HCT116 (cell line): ENCODE measurements around the gene TM4SF4. TPM values are rescaled to one million over a fixed set of nuclear protein-coding genes. Genes with fewer than 3 reads are reported as not detected.

Experiments
- ATAC-seq: fragments of 200-7000 bp; cut with Tn5 transposase; 2 replicates; pipeline ENCODE4 v1.9.1; 2020; ENCODE audit warnings: mild to moderate bottlenecking, moderate library complexity
- BruUV-seq: library from RNA; stranded (reverse); fragments of 400-500 nt; replicated peaks from 2 replicates; lab custom pipeline; 2021; lab: Mats Ljungman, UMichigan
- CTCF ChIA-PET: fragments of 300-600 bp; sonication (Branson Sonifier 250); formaldehyde crosslinking; loops from one replicate; lab custom pipeline; 2021; ENCODE audit warnings: antibody characterized with exemption; lab: Charles Lee
- POLR2A ChIA-PET: fragments of 300-600, 350-600 bp; sonication (Branson Sonifier 250); formaldehyde crosslinking; loops from one replicate; lab custom pipeline; 2021; ENCODE audit warnings: antibody characterized with exemption; lab: Charles Lee
- RAD21 ChIA-PET, 2 experiments: fragments of 300-600 bp; sonication (Branson Sonifier 250); formaldehyde crosslinking; loops; one replicate each; lab custom pipeline; 2023; ENCODE audit warnings: low total read pairs in 2 of 2; ENCODE audit not compliant: uncharacterized antibody in 2 of 2, unreplicated experiment in 2 of 2, low non-redundant PET in 1 of 2; lab: Charles Lee
- DNase-seq: peaks from one replicate; pipeline ENCODE4 v3.0.0-alpha.2; 2010; ENCODE audit warnings: low read depth, low spot score
- H2AFZ ChIP-seq: fragments of 200-600 bp; shearing (Covaris generic), sonication (generic); 2 replicates; pipeline ENCODE4 v1.6.1; 2017; ENCODE audit warnings: low read depth, mixed run types, mixed read lengths, antibody characterized with exemption, low read length; ENCODE audit not compliant: poor library complexity, severe bottlenecking
- H3K27ac ChIP-seq: 2 replicates; pipeline ENCODE4 v1.5.1; 2012; ENCODE audit warnings: low read depth, low read length
- H3K27me3 ChIP-seq: fragments of 200-600 bp; sonication (generic); 2 replicates; pipeline ENCODE4 v1.6.1; 2016; ENCODE audit warnings: mixed run types, low read length, mixed read lengths; ENCODE audit not compliant: insufficient read depth
- H3K36me3 ChIP-seq, 2 experiments: fragments of 200-500 bp in 1 of 2; fragments of 200-600 bp in 1 of 2; sonication (Bioruptor generic) in 1 of 2; sonication (generic) in 1 of 2; 2 replicates each; pipeline versions ENCODE4 v1.5.1 to v1.6.1; 2014 to 2016; ENCODE audit warnings: low read length in 2 of 2, inconsistent platforms in 1 of 2, mixed read lengths in 1 of 2, mixed run types in 1 of 2; ENCODE audit not compliant: insufficient read depth in 2 of 2, control insufficient read depth in 1 of 2
- H3K4me1 ChIP-seq, 2 experiments: fragments of 200-600 bp in 1 of 2; sonication (generic) in 1 of 2; 2 replicates each; pipeline versions ENCODE4 v1.5.1 to v1.6.1; 2012 to 2017; ENCODE audit warnings: low read length in 2 of 2, inconsistent platforms in 1 of 2, mild to moderate bottlenecking in 1 of 2, mixed read lengths in 1 of 2, mixed run types in 1 of 2, moderate library complexity in 1 of 2; ENCODE audit not compliant: insufficient read depth in 2 of 2, control insufficient read depth in 1 of 2
- H3K4me2 ChIP-seq: fragments of 200-600 bp; sonication (generic); 2 replicates; pipeline ENCODE4 v1.6.1; 2017; ENCODE audit warnings: mixed run types, low read length, mixed read lengths
- H3K4me3 ChIP-seq, 2 experiments: fragments of 200-600 bp in 1 of 2; sonication (generic) in 1 of 2; replicated peaks in 1 of 2; 2 replicates each; pipeline ENCODE4 v1.5.1; 2011 to 2016; ENCODE audit warnings: low read length in 2 of 2, control low read depth in 1 of 2, low read depth in 1 of 2, mild to moderate bottlenecking in 1 of 2, mixed read lengths in 1 of 2, mixed run types in 1 of 2
- H3K79me2 ChIP-seq: fragments of 200-600 bp; sonication (generic); 2 replicates; pipeline ENCODE4 v1.6.1; 2017; ENCODE audit warnings: mild to moderate bottlenecking, mixed run types, low read length, moderate library complexity, mixed read lengths; ENCODE audit not compliant: insufficient read depth
- H3K9ac ChIP-seq: fragments of 200-600 bp; sonication (generic); 2 replicates; pipeline ENCODE4 v1.6.1; 2016; ENCODE audit warnings: low read length, mixed read lengths
- H3K9me2 ChIP-seq: fragments of 200-600 bp; sonication (generic), shearing (Covaris generic); 2 replicates; pipeline ENCODE4 v1.6.1; 2017; ENCODE audit warnings: mixed run types, mild to moderate bottlenecking, moderate library complexity; ENCODE audit not compliant: insufficient read depth
- H3K9me3 ChIP-seq, 2 experiments: fragments of 200-500 bp in 1 of 2; fragments of 200-600 bp in 1 of 2; sonication (Bioruptor generic) in 1 of 2; sonication (generic) in 1 of 2; 2 replicates each; pipeline ENCODE4 v1.6.1; 2014 to 2017; ENCODE audit warnings: low read length in 2 of 2, mixed read lengths in 2 of 2, inconsistent platforms in 1 of 2, low read depth in 1 of 2, mild to moderate bottlenecking in 1 of 2, mixed run types in 1 of 2, moderate library complexity in 1 of 2; ENCODE audit not compliant: control insufficient read depth in 1 of 2, insufficient read depth in 1 of 2
- H4K20me1 ChIP-seq: fragments of 200-600 bp; sonication (generic), shearing (Covaris generic); 2 replicates; pipeline ENCODE4 v1.6.1; 2017; ENCODE audit warnings: mixed run types, mild to moderate bottlenecking, moderate library complexity; ENCODE audit not compliant: insufficient read depth
- ELF1 ChIP-seq: IDR thresholded peaks from 2 replicates; pipeline ENCODE4 v1.6.1; 2012; ENCODE audit warnings: low read depth, borderline replicate concordance
- EZH2 ChIP-seq: fragments of 200-600 bp; sonication (generic); IDR thresholded peaks from 2 replicates; pipeline ENCODE4 v1.6.1; 2017; ENCODE audit warnings: antibody characterized with exemption, mixed run types
- EZH2phosphoT487 ChIP-seq: fragments of 200-600 bp; IDR thresholded peaks from 2 replicates; pipeline ENCODE4 v1.6.1; 2018; ENCODE audit warnings: antibody characterized with exemption, borderline replicate concordance
- FOSL1 ChIP-seq: IDR thresholded peaks from 2 replicates; pipeline ENCODE4 v1.6.1; 2012; ENCODE audit warnings: low read depth
- JUND ChIP-seq: IDR thresholded peaks from 2 replicates; pipeline ENCODE4 v1.6.1; 2012
- POLR2A ChIP-seq: IDR thresholded peaks from 2 replicates; pipeline ENCODE4 v1.7.0; 2011; ENCODE audit warnings: borderline replicate concordance; ENCODE audit not compliant: insufficient read depth, insufficient read length; ENCODE audit errors: extremely low read depth
- RAD21 ChIP-seq: IDR thresholded peaks from 2 replicates; pipeline ENCODE4 v1.6.1; 2012; ENCODE audit warnings: low read depth, mild to moderate bottlenecking
- SIN3A ChIP-seq: IDR thresholded peaks from 2 replicates; pipeline ENCODE4 v1.6.1; 2012; ENCODE audit warnings: low read depth
- SP1 ChIP-seq: IDR thresholded peaks from 2 replicates; pipeline ENCODE4 v1.6.1; 2012; ENCODE audit warnings: low read depth
- SRF ChIP-seq: IDR thresholded peaks from 2 replicates; pipeline ENCODE4 v1.6.1; 2012; ENCODE audit warnings: low read depth
- TCF7L2 ChIP-seq: IDR thresholded peaks from 2 replicates; pipeline ENCODE4 v1.7.0; 2011; ENCODE audit warnings: borderline replicate concordance, inconsistent platforms; ENCODE audit not compliant: insufficient read depth, insufficient read length; ENCODE audit errors: extremely low read depth
- YY1 ChIP-seq: IDR thresholded peaks from 2 replicates; pipeline ENCODE4 v1.6.1; 2011; ENCODE audit warnings: low read length, low read depth, moderate library complexity, mild to moderate bottlenecking; ENCODE audit not compliant: insufficient replicate concordance; ENCODE audit errors: extremely low read depth
- ZFX ChIP-seq: fragments of 450-650 bp; IDR thresholded peaks from 2 replicates; pipeline ENCODE4 v1.6.1; 2017
- ZNF274 ChIP-seq: fragments of 200-500 bp; sonication (Bioruptor generic); IDR thresholded peaks from 2 replicates; pipeline ENCODE4 v1.6.1; 2014; ENCODE audit warnings: mild to moderate bottlenecking, low read depth, low read length, inconsistent platforms
- intact Hi-C: fragments of 100-400 bp; cut with micrococcal nuclease; formaldehyde crosslinking; loops from 2 replicates; pipeline ENCODE4 v1.10.0; 2022
- total RNA-seq: library from RNA; stranded (reverse); gene quantifications from one replicate; pipeline ENCODE4 v1.2.1, GENCODE V29; 2021; ENCODE audit not compliant: unreplicated experiment
- TF ChIP-seq, protein P1 (sequence below): IDR thresholded peaks from 2 replicates; pipeline ENCODE4 v1.6.1; 2012
- TF ChIP-seq, protein P2 (sequence below): IDR thresholded peaks from 2 replicates; pipeline ENCODE4 v1.6.1; 2012

TM4SF4 gene
- total RNA-seq, 1 experiment from 2014 or later = 0.91 TPM

DNA sequence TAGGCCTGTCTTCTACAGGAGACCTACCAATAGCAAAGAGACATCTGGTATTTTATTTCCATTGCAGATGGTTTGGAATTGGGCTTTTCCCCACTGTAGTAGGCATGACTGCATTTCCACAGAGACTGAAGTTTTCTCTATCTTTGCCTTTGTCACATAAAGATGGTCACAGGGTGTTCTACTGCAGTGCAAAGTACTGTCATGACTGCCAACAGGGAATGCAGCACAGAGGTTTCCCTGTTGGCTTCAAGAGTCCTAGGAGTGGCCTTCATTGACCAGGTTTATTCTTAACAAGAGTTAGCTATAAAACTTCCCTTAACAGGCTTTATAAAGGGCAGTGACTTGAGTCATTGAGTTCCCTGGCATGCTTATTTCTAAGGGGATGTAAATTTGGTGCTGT is 36.8 kb upstream of the TM4SF4 start:
- H3K36me3 ChIP-seq = no peaks in the 10 kb centered on the region
- no peak overlapping the region for H3K27ac ChIP-seq
- H3K9me3 ChIP-seq = no peaks in the 10 kb centered on the region
- ChIA-PET CTCF (no interaction called here), RAD21 (no interaction called here)
- no peak for DNase-seq
- peaks cover 2 to 8% of the 10 kb centered on the region in 2 experiments for H3K4me1 ChIP-seq
- H3K9ac ChIP-seq = no peak overlapping the region
- no peaks in the 10 kb centered on the region for H3K27me3 ChIP-seq
- no peaks in the 10 kb centered on the region for H3K9me2 ChIP-seq
- no TSS peak for BruUV-seq
- H3K4me3 ChIP-seq = no peak overlapping the region
- no peaks in the 10 kb centered on the region for H4K20me1 ChIP-seq
- no peak for TF ChIP-seq POLR2A
- TF ChIP-seq SIN3A = no peak
- TF ChIP-seq SRF = no peak
- TF ChIP-seq ZFX = no peak
- TF ChIP-seq YY1 = no peak
- TF ChIP-seq EZH2phosphoT487 = no peak
- TF ChIP-seq, protein P1, sequence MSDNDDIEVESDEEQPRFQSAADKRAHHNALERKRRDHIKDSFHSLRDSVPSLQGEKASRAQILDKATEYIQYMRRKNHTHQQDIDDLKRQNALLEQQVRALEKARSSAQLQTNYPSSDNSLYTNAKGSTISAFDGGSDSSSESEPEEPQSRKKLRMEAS = no peak
- TF ChIP-seq FOSL1 = no peak
- TF ChIP-seq JUND = no peak
- no peak for TF ChIP-seq TCF7L2
- TF ChIP-seq ZNF274 = no peak
- no peak for TF ChIP-seq RAD21
- TF ChIP-seq, all 23 proteins: peak for 0
- no peaks in the 10 kb centered on the region for H3K79me2 ChIP-seq
- no peak overlapping the region for H3K4me2 ChIP-seq
- no peak overlapping the region for H2AFZ ChIP-seq
- POLR2A ChIA-PET = no interaction called here
- ATAC-seq = no peak
- intact Hi-C loops = no loop called here

DNA sequence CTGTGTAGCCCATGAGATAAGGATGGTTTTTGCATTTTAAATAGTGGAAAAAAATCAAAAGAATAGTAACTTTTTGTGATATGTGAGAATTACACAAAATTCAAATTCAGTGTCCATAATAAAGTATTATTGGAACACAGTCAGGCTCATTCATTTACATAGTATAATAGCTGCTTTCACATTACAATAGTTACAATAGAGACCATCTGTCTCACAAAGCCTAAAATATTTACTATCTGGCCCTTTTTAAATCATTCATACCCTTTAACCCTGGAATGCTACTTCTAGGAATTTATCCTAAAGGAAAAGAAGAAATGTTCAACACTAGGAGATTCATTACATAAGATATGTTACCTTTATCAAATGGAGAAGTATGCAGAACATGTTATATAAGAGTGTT is 35.5 kb upstream of the TM4SF4 start:
- TF ChIP-seq ZFX (no peak), SRF (no peak), ZNF274 (no peak), POLR2A (no peak), YY1 (no peak), EZH2phosphoT487 (no peak), ELF1 (no peak), SP1 (no peak), EZH2 (no peak)
- TF ChIP-seq, protein P2, sequence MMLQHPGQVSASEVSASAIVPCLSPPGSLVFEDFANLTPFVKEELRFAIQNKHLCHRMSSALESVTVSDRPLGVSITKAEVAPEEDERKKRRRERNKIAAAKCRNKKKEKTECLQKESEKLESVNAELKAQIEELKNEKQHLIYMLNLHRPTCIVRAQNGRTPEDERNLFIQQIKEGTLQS = no peak
- Histone ChIP-seq H3K4me2 (no peak overlapping the region), H3K27me3 (no peaks in the 10 kb centered on the region), H3K9ac (no peak overlapping the region), H4K20me1 (no peaks in the 10 kb centered on the region), H3K9me2 (no peaks in the 10 kb centered on the region), H3K9me3 (no peaks in the 10 kb centered on the region), H3K4me1 (peaks cover 8 to 19% of the 10 kb centered on the region in 2 experiments), H3K4me3 (no peak overlapping the region), H3K27ac (no peak overlapping the region), H2AFZ (no peak overlapping the region), H3K36me3 (no peaks in the 10 kb centered on the region), H3K79me2 (no peaks in the 10 kb centered on the region)
- no peak for DNase-seq
- no peak for ATAC-seq
- intact Hi-C loops = no loop called here
- ChIA-PET CTCF (no interaction called here), RAD21 (no interaction called here), POLR2A (no interaction called here)
- no TSS peak for BruUV-seq
